HCT116 (cell line): ENCODE results near the gene FREY1. TPM values are rescaled to one million over a fixed set of nuclear protein-coding genes. Genes with fewer than 3 reads are reported as not detected.
A peak's percentile ranks its signal among the peaks of the same experiment; 100 is the strongest.

ENCODE experiments used
- ATAC-seq: fragments of 200-7000 bp; cut with Tn5 transposase; 2 replicates; pipeline ENCODE4 v1.9.1; 2020; ENCODE audit warnings: mild to moderate bottlenecking, moderate library complexity
- BruUV-seq: library from RNA; stranded (reverse); fragments of 400-500 nt; replicated peaks from 2 replicates; lab custom pipeline; 2021; lab: Mats Ljungman, UMichigan
- CTCF ChIA-PET: fragments of 300-600 bp; sonication (Branson Sonifier 250); formaldehyde crosslinking; loops from one replicate; lab custom pipeline; 2021; ENCODE audit warnings: antibody characterized with exemption; lab: Charles Lee
- POLR2A ChIA-PET: fragments of 300-600, 350-600 bp; sonication (Branson Sonifier 250); formaldehyde crosslinking; loops from one replicate; lab custom pipeline; 2021; ENCODE audit warnings: antibody characterized with exemption; lab: Charles Lee
- RAD21 ChIA-PET, 2 experiments: fragments of 300-600 bp; sonication (Branson Sonifier 250); formaldehyde crosslinking; loops; one replicate each; lab custom pipeline; 2023; ENCODE audit warnings: low total read pairs in 2 of 2; ENCODE audit not compliant: uncharacterized antibody in 2 of 2, unreplicated experiment in 2 of 2, low non-redundant PET in 1 of 2; lab: Charles Lee
- DNase-seq: peaks from one replicate; pipeline ENCODE4 v3.0.0-alpha.2; 2010; ENCODE audit warnings: low read depth, low spot score
- H2AFZ ChIP-seq: fragments of 200-600 bp; shearing (Covaris generic), sonication (generic); 2 replicates; pipeline ENCODE4 v1.6.1; 2017; ENCODE audit warnings: low read depth, mixed run types, mixed read lengths, antibody characterized with exemption, low read length; ENCODE audit not compliant: poor library complexity, severe bottlenecking
- H3K27ac ChIP-seq: 2 replicates; pipeline ENCODE4 v1.5.1; 2012; ENCODE audit warnings: low read depth, low read length
- H3K27me3 ChIP-seq: fragments of 200-600 bp; sonication (generic); 2 replicates; pipeline ENCODE4 v1.6.1; 2016; ENCODE audit warnings: mixed run types, low read length, mixed read lengths; ENCODE audit not compliant: insufficient read depth
- H3K36me3 ChIP-seq, 2 experiments: fragments of 200-500 bp in 1 of 2; fragments of 200-600 bp in 1 of 2; sonication (Bioruptor generic) in 1 of 2; sonication (generic) in 1 of 2; 2 replicates each; pipeline versions ENCODE4 v1.5.1 to v1.6.1; 2014 to 2016; ENCODE audit warnings: low read length in 2 of 2, inconsistent platforms in 1 of 2, mixed read lengths in 1 of 2, mixed run types in 1 of 2; ENCODE audit not compliant: insufficient read depth in 2 of 2, control insufficient read depth in 1 of 2
- H3K4me1 ChIP-seq, 2 experiments: fragments of 200-600 bp in 1 of 2; sonication (generic) in 1 of 2; 2 replicates each; pipeline versions ENCODE4 v1.5.1 to v1.6.1; 2012 to 2017; ENCODE audit warnings: low read length in 2 of 2, inconsistent platforms in 1 of 2, mild to moderate bottlenecking in 1 of 2, mixed read lengths in 1 of 2, mixed run types in 1 of 2, moderate library complexity in 1 of 2; ENCODE audit not compliant: insufficient read depth in 2 of 2, control insufficient read depth in 1 of 2
- H3K4me2 ChIP-seq: fragments of 200-600 bp; sonication (generic); 2 replicates; pipeline ENCODE4 v1.6.1; 2017; ENCODE audit warnings: mixed run types, low read length, mixed read lengths
- H3K4me3 ChIP-seq, 2 experiments: fragments of 200-600 bp in 1 of 2; sonication (generic) in 1 of 2; replicated peaks in 1 of 2; 2 replicates each; pipeline ENCODE4 v1.5.1; 2011 to 2016; ENCODE audit warnings: low read length in 2 of 2, control low read depth in 1 of 2, low read depth in 1 of 2, mild to moderate bottlenecking in 1 of 2, mixed read lengths in 1 of 2, mixed run types in 1 of 2
- H3K79me2 ChIP-seq: fragments of 200-600 bp; sonication (generic); 2 replicates; pipeline ENCODE4 v1.6.1; 2017; ENCODE audit warnings: mild to moderate bottlenecking, mixed run types, low read length, moderate library complexity, mixed read lengths; ENCODE audit not compliant: insufficient read depth
- H3K9ac ChIP-seq: fragments of 200-600 bp; sonication (generic); 2 replicates; pipeline ENCODE4 v1.6.1; 2016; ENCODE audit warnings: low read length, mixed read lengths
- H3K9me2 ChIP-seq: fragments of 200-600 bp; sonication (generic), shearing (Covaris generic); 2 replicates; pipeline ENCODE4 v1.6.1; 2017; ENCODE audit warnings: mixed run types, mild to moderate bottlenecking, moderate library complexity; ENCODE audit not compliant: insufficient read depth
- H3K9me3 ChIP-seq, 2 experiments: fragments of 200-500 bp in 1 of 2; fragments of 200-600 bp in 1 of 2; sonication (Bioruptor generic) in 1 of 2; sonication (generic) in 1 of 2; 2 replicates each; pipeline ENCODE4 v1.6.1; 2014 to 2017; ENCODE audit warnings: low read length in 2 of 2, mixed read lengths in 2 of 2, inconsistent platforms in 1 of 2, low read depth in 1 of 2, mild to moderate bottlenecking in 1 of 2, mixed run types in 1 of 2, moderate library complexity in 1 of 2; ENCODE audit not compliant: control insufficient read depth in 1 of 2, insufficient read depth in 1 of 2
- H4K20me1 ChIP-seq: fragments of 200-600 bp; sonication (generic), shearing (Covaris generic); 2 replicates; pipeline ENCODE4 v1.6.1; 2017; ENCODE audit warnings: mixed run types, mild to moderate bottlenecking, moderate library complexity; ENCODE audit not compliant: insufficient read depth
- ATF3 ChIP-seq: IDR thresholded peaks from 2 replicates; pipeline ENCODE4 v1.6.1; 2012
- CBX3 ChIP-seq: IDR thresholded peaks from 2 replicates; pipeline ENCODE4 v1.6.1; 2012; ENCODE audit warnings: low read depth
- CEBPB ChIP-seq: IDR thresholded peaks from 2 replicates; pipeline ENCODE4 v1.6.1; 2012; ENCODE audit warnings: low read depth
- EGR1 ChIP-seq: IDR thresholded peaks from 2 replicates; pipeline ENCODE4 v1.6.1; 2012; ENCODE audit warnings: low read depth
- EZH2 ChIP-seq: fragments of 200-600 bp; sonication (generic); IDR thresholded peaks from 2 replicates; pipeline ENCODE4 v1.6.1; 2017; ENCODE audit warnings: antibody characterized with exemption, mixed run types
- EZH2phosphoT487 ChIP-seq: fragments of 200-600 bp; IDR thresholded peaks from 2 replicates; pipeline ENCODE4 v1.6.1; 2018; ENCODE audit warnings: antibody characterized with exemption, borderline replicate concordance
- FOSL1 ChIP-seq: IDR thresholded peaks from 2 replicates; pipeline ENCODE4 v1.6.1; 2012; ENCODE audit warnings: low read depth
- JUND ChIP-seq: IDR thresholded peaks from 2 replicates; pipeline ENCODE4 v1.6.1; 2012
- POLR2A ChIP-seq: IDR thresholded peaks from 2 replicates; pipeline ENCODE4 v1.7.0; 2011; ENCODE audit warnings: borderline replicate concordance; ENCODE audit not compliant: insufficient read depth, insufficient read length; ENCODE audit errors: extremely low read depth
- POLR2AphosphoS5 ChIP-seq: IDR thresholded peaks from 2 replicates; pipeline ENCODE4 v1.6.1; 2011; ENCODE audit warnings: mild to moderate bottlenecking, low read depth, low read length, moderate library complexity
- SIN3A ChIP-seq: IDR thresholded peaks from 2 replicates; pipeline ENCODE4 v1.6.1; 2012; ENCODE audit warnings: low read depth
- SRF ChIP-seq: IDR thresholded peaks from 2 replicates; pipeline ENCODE4 v1.6.1; 2012; ENCODE audit warnings: low read depth
- intact Hi-C: fragments of 100-400 bp; cut with micrococcal nuclease; formaldehyde crosslinking; loops from 2 replicates; pipeline ENCODE4 v1.10.0; 2022
- total RNA-seq: library from RNA; stranded (reverse); gene quantifications from one replicate; pipeline ENCODE4 v1.2.1, GENCODE V29; 2021; ENCODE audit not compliant: unreplicated experiment
- TF ChIP-seq, protein P1 (sequence below): IDR thresholded peaks from 2 replicates; pipeline ENCODE4 v1.6.1; 2011; ENCODE audit warnings: mild to moderate bottlenecking, low read length, moderate library complexity; ENCODE audit not compliant: insufficient replicate concordance; ENCODE audit errors: extremely low read depth
- TF ChIP-seq, protein P2 (sequence below): IDR thresholded peaks from 2 replicates; pipeline ENCODE4 v1.6.1; 2012; ENCODE audit warnings: low read depth
- TF ChIP-seq, protein P3 (sequence below), 3 experiments: fragments of 200-600 bp in 1 of 3; sonication (generic) in 1 of 3; IDR thresholded peaks in 2 of 3; conservative IDR thresholded peaks in 1 of 3; 2 replicates each; pipeline ENCODE4 v1.5.1; 2012 to 2017; ENCODE audit warnings: low read depth in 2 of 3, low read length in 2 of 3, antibody characterized with exemption in 1 of 3, borderline replicate concordance in 1 of 3, control low read depth in 1 of 3, mild to moderate bottlenecking in 1 of 3, mixed read lengths in 1 of 3, mixed run types in 1 of 3, moderate library complexity in 1 of 3; ENCODE audit not compliant: insufficient read depth in 1 of 3

FREY1 gene
- total RNA-seq, 1 experiment from 2014 or later: 0.96 TPM

DNA sequence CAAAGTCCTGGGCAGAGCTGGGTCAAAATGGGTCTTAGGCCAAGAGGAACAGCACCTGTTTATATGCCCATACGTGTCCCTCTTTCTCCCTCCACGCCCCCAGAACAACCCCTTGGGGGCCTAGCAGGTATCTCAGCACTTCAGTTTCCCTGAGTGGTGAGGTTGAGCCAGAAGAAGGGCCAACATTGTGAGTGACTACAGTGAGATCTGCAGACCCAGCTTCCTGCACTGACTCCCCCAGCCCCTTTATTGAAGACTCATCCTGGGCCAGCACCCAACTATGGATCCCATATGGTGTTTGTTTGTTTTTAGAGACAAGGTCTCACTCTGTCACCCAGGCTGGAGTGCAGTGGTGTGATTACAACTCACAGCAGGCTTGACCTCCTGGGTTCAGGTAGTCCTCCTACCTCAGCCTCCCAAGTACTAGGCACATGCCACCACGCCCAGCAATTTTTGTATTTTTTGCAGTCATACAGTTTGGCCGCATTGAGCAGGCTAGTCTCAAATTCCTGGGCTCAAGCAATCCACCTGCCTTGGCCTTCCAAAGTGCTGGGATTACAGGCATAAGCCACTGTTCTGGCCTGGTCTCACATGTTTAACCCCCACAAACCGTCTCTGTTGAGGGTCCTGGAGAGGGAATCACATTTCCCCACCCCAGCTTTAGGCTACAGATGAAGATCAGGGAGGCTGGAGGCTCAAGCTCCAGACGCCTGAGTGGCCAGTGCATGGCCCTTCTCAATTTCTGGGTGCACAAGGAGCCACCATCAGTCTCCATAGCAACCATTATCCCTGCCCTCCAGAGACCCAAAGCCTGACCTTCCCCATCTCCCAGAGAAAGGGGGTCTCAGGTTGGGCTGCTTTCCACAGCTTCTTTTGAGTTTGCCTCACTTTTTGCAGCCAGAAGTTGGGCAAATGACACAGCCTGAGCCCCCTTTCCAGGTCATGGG lies 13.7 kb upstream of the FREY1 start:
- CTCF ChIA-PET: no interaction called here

More for the DNA sequence above, 13.7 kb upstream of the FREY1 start:
- H3K9ac ChIP-seq: no peak overlapping the region
- no peaks in the 10 kb centered on the region for H3K9me2 ChIP-seq
- H2AFZ ChIP-seq: no peak overlapping the region
- H3K79me2 ChIP-seq: peaks cover 27% of the 10 kb centered on the region
- RAD21 ChIA-PET: no interaction called here
- intact Hi-C loops: no loop called here
- no peaks in the 10 kb centered on the region for H4K20me1 ChIP-seq
- no peaks in the 10 kb centered on the region for H3K9me3 ChIP-seq
- POLR2A ChIA-PET: no interaction called here
- no peak for ATAC-seq
- H3K4me2 ChIP-seq: 0 out of 2 replicates have a peak overlapping the region, but pooled peaks have one; percentile 95
- peaks cover 17 to 31% of the 10 kb centered on the region in 2 experiments for H3K4me1 ChIP-seq
- BruUV-seq: no TSS peak
- TF ChIP-seq, protein P1, sequence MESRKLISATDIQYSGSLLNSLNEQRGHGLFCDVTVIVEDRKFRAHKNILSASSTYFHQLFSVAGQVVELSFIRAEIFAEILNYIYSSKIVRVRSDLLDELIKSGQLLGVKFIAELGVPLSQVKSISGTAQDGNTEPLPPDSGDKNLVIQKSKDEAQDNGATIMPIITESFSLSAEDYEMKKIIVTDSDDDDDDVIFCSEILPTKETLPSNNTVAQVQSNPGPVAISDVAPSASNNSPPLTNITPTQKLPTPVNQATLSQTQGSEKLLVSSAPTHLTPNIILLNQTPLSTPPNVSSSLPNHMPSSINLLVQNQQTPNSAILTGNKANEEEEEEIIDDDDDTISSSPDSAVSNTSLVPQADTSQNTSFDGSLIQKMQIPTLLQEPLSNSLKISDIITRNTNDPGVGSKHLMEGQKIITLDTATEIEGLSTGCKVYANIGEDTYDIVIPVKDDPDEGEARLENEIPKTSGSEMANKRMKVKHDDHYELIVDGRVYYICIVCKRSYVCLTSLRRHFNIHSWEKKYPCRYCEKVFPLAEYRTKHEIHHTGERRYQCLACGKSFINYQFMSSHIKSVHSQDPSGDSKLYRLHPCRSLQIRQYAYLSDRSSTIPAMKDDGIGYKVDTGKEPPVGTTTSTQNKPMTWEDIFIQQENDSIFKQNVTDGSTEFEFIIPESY: no peak
- no peak for TF ChIP-seq CEBPB
- TF ChIP-seq, protein P2, sequence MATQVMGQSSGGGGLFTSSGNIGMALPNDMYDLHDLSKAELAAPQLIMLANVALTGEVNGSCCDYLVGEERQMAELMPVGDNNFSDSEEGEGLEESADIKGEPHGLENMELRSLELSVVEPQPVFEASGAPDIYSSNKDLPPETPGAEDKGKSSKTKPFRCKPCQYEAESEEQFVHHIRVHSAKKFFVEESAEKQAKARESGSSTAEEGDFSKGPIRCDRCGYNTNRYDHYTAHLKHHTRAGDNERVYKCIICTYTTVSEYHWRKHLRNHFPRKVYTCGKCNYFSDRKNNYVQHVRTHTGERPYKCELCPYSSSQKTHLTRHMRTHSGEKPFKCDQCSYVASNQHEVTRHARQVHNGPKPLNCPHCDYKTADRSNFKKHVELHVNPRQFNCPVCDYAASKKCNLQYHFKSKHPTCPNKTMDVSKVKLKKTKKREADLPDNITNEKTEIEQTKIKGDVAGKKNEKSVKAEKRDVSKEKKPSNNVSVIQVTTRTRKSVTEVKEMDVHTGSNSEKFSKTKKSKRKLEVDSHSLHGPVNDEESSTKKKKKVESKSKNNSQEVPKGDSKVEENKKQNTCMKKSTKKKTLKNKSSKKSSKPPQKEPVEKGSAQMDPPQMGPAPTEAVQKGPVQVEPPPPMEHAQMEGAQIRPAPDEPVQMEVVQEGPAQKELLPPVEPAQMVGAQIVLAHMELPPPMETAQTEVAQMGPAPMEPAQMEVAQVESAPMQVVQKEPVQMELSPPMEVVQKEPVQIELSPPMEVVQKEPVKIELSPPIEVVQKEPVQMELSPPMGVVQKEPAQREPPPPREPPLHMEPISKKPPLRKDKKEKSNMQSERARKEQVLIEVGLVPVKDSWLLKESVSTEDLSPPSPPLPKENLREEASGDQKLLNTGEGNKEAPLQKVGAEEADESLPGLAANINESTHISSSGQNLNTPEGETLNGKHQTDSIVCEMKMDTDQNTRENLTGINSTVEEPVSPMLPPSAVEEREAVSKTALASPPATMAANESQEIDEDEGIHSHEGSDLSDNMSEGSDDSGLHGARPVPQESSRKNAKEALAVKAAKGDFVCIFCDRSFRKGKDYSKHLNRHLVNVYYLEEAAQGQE: no peak
- TF ChIP-seq FOSL1: no peak
- TF ChIP-seq JUND: no peak
- TF ChIP-seq POLR2AphosphoS5: no peak
- no peak for TF ChIP-seq EGR1
- no peak for TF ChIP-seq SRF
- TF ChIP-seq POLR2A: no peak
- no peak for TF ChIP-seq ATF3
- no peak for TF ChIP-seq CBX3
- TF ChIP-seq EZH2: no peak
- TF ChIP-seq, protein P3, sequence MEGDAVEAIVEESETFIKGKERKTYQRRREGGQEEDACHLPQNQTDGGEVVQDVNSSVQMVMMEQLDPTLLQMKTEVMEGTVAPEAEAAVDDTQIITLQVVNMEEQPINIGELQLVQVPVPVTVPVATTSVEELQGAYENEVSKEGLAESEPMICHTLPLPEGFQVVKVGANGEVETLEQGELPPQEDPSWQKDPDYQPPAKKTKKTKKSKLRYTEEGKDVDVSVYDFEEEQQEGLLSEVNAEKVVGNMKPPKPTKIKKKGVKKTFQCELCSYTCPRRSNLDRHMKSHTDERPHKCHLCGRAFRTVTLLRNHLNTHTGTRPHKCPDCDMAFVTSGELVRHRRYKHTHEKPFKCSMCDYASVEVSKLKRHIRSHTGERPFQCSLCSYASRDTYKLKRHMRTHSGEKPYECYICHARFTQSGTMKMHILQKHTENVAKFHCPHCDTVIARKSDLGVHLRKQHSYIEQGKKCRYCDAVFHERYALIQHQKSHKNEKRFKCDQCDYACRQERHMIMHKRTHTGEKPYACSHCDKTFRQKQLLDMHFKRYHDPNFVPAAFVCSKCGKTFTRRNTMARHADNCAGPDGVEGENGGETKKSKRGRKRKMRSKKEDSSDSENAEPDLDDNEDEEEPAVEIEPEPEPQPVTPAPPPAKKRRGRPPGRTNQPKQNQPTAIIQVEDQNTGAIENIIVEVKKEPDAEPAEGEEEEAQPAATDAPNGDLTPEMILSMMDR (IDR thresholded peaks at IDR 0.05 in 2 of 3, conservative IDR thresholded peaks at IDR 0.05 in 1 of 3; ENCODE audit: borderline replicate concordance in 1 of 3, insufficient read depth in 1 of 3, low read depth in 2 of 3, low read length in 2 of 3): no peak
- no peak for TF ChIP-seq EZH2phosphoT487
- no peak for TF ChIP-seq SIN3A
- peaks cover 0 to 13% of the 10 kb centered on the region in 2 experiments; a peak in 3 of 4 replicates for H3K36me3 ChIP-seq
- no peak overlapping the region for H3K4me3 ChIP-seq
- peak overlapping the region; percentile 88; the same call in 1 of the 2 replicates for H3K27ac ChIP-seq
- no peaks in the 10 kb centered on the region for H3K27me3 ChIP-seq
- no peak for DNase-seq
